Measurements from ENCODE around the gene SPPL2A. TPM values are rescaled to one million over a fixed set of nuclear protein-coding genes. Genes with fewer than 3 reads are reported as not detected.

The SPPL2A gene
- polyA plus RNA-seq, 1 experiment: 80.1 TPM

DNA sequence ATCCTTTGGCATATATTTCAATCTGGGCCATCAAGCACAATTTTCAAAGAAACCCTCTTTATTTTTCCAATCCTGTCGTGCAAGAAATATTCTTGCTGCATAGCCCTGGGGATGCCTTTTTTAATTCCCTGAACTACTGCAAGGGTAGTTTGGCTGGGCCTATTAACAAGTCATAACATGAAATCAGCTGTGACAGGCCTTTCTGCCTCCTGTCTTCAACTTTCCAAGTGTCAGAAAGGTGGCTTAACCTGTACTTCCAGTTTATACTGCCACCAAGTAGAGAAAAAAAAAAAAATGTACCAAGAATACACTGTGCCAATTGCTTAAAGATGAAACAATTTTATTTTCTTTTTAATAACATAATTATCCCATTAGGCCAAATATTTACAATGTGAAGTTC, 32.4 kb upstream of the SPPL2A start:
- Histone ChIP-seq H3K9me3 (ENCODE audit: control insufficient read depth, insufficient read depth, low read length) (no peaks in the 10 kb centered on the region), H3K4me3 (ENCODE audit: low read depth, low read length) (no peak overlapping the region), H3K27ac (ENCODE audit: low read depth, low read length) (no peak overlapping the region), H3K27me3 (ENCODE audit: control insufficient read depth, insufficient read depth, low read length) (peaks cover 6% of the 10 kb centered on the region)
- CTCF ChIA-PET: no interaction called here
- no peak for DNase-seq (ENCODE audit: low read depth, low spot score)
- POLR2A ChIA-PET: no interaction called here
- TF ChIP-seq CTCF (IDR thresholded peaks at IDR 0.05; ENCODE audit: low read depth, low read length): no peak

DNA sequence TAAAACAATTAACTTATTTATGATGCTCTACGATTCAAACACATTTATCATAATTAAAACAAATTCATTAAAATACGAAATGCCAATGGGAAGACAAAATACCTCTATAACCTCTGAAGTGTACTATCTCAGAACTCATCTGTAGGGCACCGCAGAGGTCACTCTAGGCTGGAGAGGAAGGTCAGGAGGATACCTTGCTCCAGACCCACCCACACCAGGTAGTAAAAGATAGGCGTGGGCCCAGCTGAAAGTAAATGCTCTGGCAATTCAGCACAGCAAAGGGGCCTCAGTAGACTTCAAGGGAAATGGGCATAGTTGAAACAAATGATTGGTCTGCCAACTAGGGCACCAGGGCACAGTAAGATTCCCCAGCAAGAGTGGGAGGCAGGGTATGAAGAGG, 26.0 kb upstream of the SPPL2A start:
- CTCF ChIA-PET: no interaction called here
- Histone ChIP-seq H3K4me3 (ENCODE audit: low read depth, low read length) (no peak overlapping the region), H3K27ac (ENCODE audit: low read depth, low read length) (no peak overlapping the region), H3K27me3 (ENCODE audit: control insufficient read depth, insufficient read depth, low read length) (peaks cover 3% of the 10 kb centered on the region), H3K9me3 (ENCODE audit: control insufficient read depth, insufficient read depth, low read length) (no peaks in the 10 kb centered on the region)
- no peak for TF ChIP-seq CTCF (IDR thresholded peaks at IDR 0.05; ENCODE audit: low read depth, low read length)
- DNase-seq (ENCODE audit: low read depth, low spot score): no peak
- POLR2A ChIA-PET: no interaction called here

DNA sequence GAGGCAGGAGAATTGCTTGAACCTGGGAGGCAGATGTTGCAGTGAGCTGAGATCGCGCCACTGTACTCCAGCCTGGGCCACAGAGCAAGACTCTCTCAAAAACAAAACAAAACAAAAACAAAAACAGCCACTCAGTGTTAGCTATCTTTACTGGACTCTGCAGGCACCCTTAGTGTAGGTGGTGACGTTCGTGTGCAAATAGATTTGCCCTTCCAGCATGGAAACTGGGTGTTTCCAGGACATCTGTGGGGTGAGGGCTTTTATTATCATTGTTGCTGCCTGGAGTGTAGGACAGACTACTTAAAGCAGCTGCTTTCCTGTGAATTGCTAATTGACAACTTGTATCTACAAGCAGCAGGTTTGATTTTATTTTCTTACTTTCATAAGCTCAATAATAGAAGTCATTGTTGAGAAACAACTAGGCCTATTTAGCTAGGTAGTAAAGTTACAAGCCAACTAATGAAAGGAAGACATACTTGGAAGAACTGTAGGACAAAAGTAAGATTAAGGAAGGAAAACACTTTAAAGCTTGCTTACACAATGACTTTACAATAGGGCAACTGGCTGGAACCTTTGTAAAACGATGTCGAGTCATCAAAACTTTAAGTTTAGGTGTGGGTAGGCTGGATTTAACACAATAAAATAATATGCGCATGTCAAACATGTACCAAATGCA, 25.4 kb upstream of the SPPL2A start:
- Histone ChIP-seq H3K4me3 (ENCODE audit: low read depth, low read length) (no peak overlapping the region), H3K27ac (ENCODE audit: low read depth, low read length) (no peak overlapping the region), H3K9me3 (ENCODE audit: control insufficient read depth, insufficient read depth, low read length) (no peaks in the 10 kb centered on the region), H3K27me3 (ENCODE audit: control insufficient read depth, insufficient read depth, low read length) (peaks cover 3% of the 10 kb centered on the region)
- no peak for TF ChIP-seq CTCF (IDR thresholded peaks at IDR 0.05; ENCODE audit: low read depth, low read length)
- no peak for DNase-seq (ENCODE audit: low read depth, low spot score)
- CTCF ChIA-PET: no interaction called here
- POLR2A ChIA-PET: no interaction called here

GRCh38 chr15:50786871-50787270, 21.4 kb upstream of the SPPL2A start:
- Histone ChIP-seq H3K27me3 (ENCODE audit: control insufficient read depth, insufficient read depth, low read length) (peaks cover 5% of the 10 kb centered on the region), H3K4me3 (ENCODE audit: low read depth, low read length) (no peak overlapping the region), H3K27ac (ENCODE audit: low read depth, low read length) (no peak overlapping the region), H3K9me3 (ENCODE audit: control insufficient read depth, insufficient read depth, low read length) (no peaks in the 10 kb centered on the region)
- ChIA-PET POLR2A (interaction anchor here (0.7 kb wide), 1 partner anchor 23 kb away, joined by 6 read pairs; no protein-coding TSS in a partner anchor), CTCF (no interaction called here)
- TF ChIP-seq CTCF (IDR thresholded peaks at IDR 0.05; ENCODE audit: low read depth, low read length): no peak
- no peak for DNase-seq (ENCODE audit: low read depth, low spot score)

- Histone ChIP-seq H3K4me3 (ENCODE audit: low read depth, low read length) (no peak overlapping the region), H3K27me3 (ENCODE audit: control insufficient read depth, insufficient read depth, low read length) (peaks cover 5% of the 10 kb centered on the region), H3K9me3 (ENCODE audit: control insufficient read depth, insufficient read depth, low read length) (no peaks in the 10 kb centered on the region), H3K27ac (ENCODE audit: low read depth, low read length) (no peak overlapping the region)
- no peak for TF ChIP-seq CTCF (IDR thresholded peaks at IDR 0.05; ENCODE audit: low read depth, low read length)
- ChIA-PET POLR2A (interaction anchor here (0.7 kb wide), 1 partner anchor 23 kb away, joined by 6 read pairs; no protein-coding TSS in a partner anchor), CTCF (no interaction called here)
- no peak for DNase-seq (ENCODE audit: low read depth, low spot score)
These were observed 20.9 kb upstream of the SPPL2A start for GRCh38 chr15:50786438-50786837.

Measured in AG04450 (cell line).